SK-N-SH (cell line): ENCODE results near the gene AFF3.

Experiments used
- CTCF ChIP-seq: fragments of 200-600 bp; sonication (generic); IDR thresholded peaks from 2 replicates; pipeline ENCODE4 v1.6.1; 2017; ENCODE audit warnings: antibody characterized with exemption, mild to moderate bottlenecking, moderate library complexity
- EP300 ChIP-seq, 2 experiments: IDR thresholded peaks; 2 replicates each; pipeline versions ENCODE4 v1.4.0 to v1.6.1; 2012; ENCODE audit warnings: borderline replicate concordance in 1 of 2, low read depth in 1 of 2, low read length in 1 of 2
- JUND ChIP-seq: IDR thresholded peaks from 2 replicates; pipeline ENCODE4 v1.4.0; 2012
- MXI1 ChIP-seq: IDR thresholded peaks from 2 replicates; pipeline ENCODE4 v1.6.1; 2012; ENCODE audit warnings: mild to moderate bottlenecking, low read depth, low read length, improper control_type of control experiment
- NFIC ChIP-seq: IDR thresholded peaks from 2 replicates; pipeline ENCODE4 v1.4.0; 2012; ENCODE audit warnings: borderline replicate concordance
- REST ChIP-seq: IDR thresholded peaks from 2 replicates; pipeline ENCODE4 v1.6.1; 2012; ENCODE audit warnings: mild to moderate bottlenecking, low read depth, low read length, moderate library complexity

GRCh38 chr2:100163605-100164004, 21.2 kb upstream of the AFF3 start:
- TF ChIP-seq REST (no peak), MXI1 (no peak), JUND (no peak), NFIC (no peak), EP300 (IDR thresholded peaks at IDR 0.05; ENCODE audit: borderline replicate concordance in 1 of 2, low read depth in 1 of 2, low read length in 1 of 2) (no peak), CTCF (no peak)
